Suprapubic skin (tissue), 4 donors: ENCODE measurements around the gene SLC12A6. TPM values are rescaled to one million over a fixed set of nuclear protein-coding genes. Genes with fewer than 3 reads are reported as not detected.
A peak's percentile ranks its signal among the peaks of the same experiment; 100 is the strongest.

Source experiments
- DNase-seq, 2 donors: peaks; one replicate each; pipeline ENCODE4 v3.0.0-alpha.2; 2019; ENCODE audit warnings: low spot score in 2 of 2
- H3K27ac ChIP-seq: fragments of 200-600 bp; sonication (generic); one replicate; pipeline ENCODE4 v1.5.1; 2019
- H3K27me3 ChIP-seq: fragments of 200-600 bp; sonication (generic); one replicate; pipeline ENCODE4 v1.5.1; 2019
- H3K36me3 ChIP-seq: fragments of 200-600 bp; sonication (generic); one replicate; pipeline ENCODE4 v1.5.1; 2019
- H3K4me1 ChIP-seq: fragments of 200-600 bp; sonication (generic); one replicate; pipeline ENCODE4 v1.5.1; 2019
- H3K4me3 ChIP-seq: fragments of 200-600 bp; sonication (generic); one replicate; pipeline ENCODE4 v1.5.1; 2019; ENCODE audit warnings: mild to moderate bottlenecking
- H3K9me3 ChIP-seq: fragments of 200-600 bp; sonication (generic); one replicate; pipeline ENCODE4 v1.5.1; 2019
- CTCF ChIP-seq, 2 donors: fragments of 200-600 bp in 1 of 2; fragments of 450-650 bp in 1 of 2; sonication (generic) in 1 of 2; IDR thresholded peaks; one replicate each; pipeline ENCODE4 v1.5.1; 2016 to 2019; ENCODE audit warnings: antibody characterized with exemption in 2 of 2, mild to moderate bottlenecking in 1 of 2, moderate library complexity in 1 of 2
- EP300 ChIP-seq: sonication (generic); formaldehyde crosslinking; IDR thresholded peaks from one replicate; pipeline ENCODE4 v1.6.1; 2017; ENCODE audit warnings: antibody characterized with exemption
- POLR2A ChIP-seq, 2 donors: fragments of 450-650 bp; IDR thresholded peaks; one replicate each; pipeline ENCODE4 v1.6.1; 2017; ENCODE audit warnings: antibody characterized with exemption in 2 of 2, mild to moderate bottlenecking in 2 of 2, moderate library complexity in 2 of 2
- POLR2AphosphoS5 ChIP-seq, 3 donors: sonication (generic); formaldehyde crosslinking; IDR thresholded peaks; one replicate each; pipeline ENCODE4 v1.6.1; 2017; ENCODE audit warnings: antibody characterized with exemption in 3 of 3
- WGBS: methylation state at CpG from one replicate; pipeline ENCODE4 v1.1.5; 2018; 5-methylcytosine and 5-hydroxymethylcytosine counted together
- total RNA-seq, 4 donors: library from RNA; depleted of rRNA; stranded (reverse); fragments of >200 nt; gene quantifications; one replicate each; pipeline ENCODE4 v1.1.0, GENCODE V29; 2016

Gene SLC12A6
- total RNA-seq, 4 donors from 2014 or later, result 18.3 to 78.9 (median 35.9) TPM

DNA sequence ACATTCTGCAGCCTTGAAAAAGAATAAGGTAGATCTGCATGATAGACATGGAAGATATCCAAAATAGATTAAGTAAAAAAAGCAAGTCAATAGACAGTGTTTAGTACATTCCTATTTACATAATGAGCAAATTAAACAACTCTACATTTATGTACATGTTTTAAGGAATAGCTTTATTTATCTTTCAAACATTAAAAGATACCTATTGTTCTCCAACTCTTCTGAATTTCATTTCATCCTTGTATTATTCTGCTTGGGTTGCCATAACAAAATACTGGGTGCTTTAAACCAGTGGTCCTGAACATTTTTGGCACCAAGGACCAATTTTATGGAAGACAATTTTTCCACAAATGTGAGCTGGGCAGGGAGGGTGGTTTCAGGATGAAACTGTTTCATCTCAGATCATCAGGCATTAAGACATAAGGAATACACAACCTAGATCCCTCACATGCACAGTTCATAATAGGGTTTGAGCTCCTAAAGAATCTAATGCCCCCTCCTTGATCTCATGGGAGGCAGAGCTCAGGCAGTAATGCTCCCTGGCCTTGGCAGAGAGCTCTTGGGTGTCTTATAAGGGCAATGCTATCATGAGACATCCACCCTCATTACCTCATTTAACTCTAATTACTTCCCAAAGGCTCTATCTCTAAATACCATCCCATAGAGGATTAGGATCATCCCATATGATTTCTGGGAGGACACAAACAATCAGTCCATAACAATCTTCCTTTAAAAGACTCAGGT, 120.9 kb downstream of the SLC12A6 start:
- Histone ChIP-seq H3K36me3 (no peaks in the 10 kb centered on the region), H3K9me3 (no peaks in the 10 kb centered on the region), H3K27ac (no peak overlapping the region), H3K4me3 (no peak overlapping the region), H3K4me1 (no peaks in the 10 kb centered on the region), H3K27me3 (no peaks in the 10 kb centered on the region)
- DNase-seq, result no peak
- TF ChIP-seq EP300 (no peak), CTCF (IDR thresholded peaks at IDR 0.05) (no peak), POLR2AphosphoS5 (IDR thresholded peaks at IDR 0.05) (no peak), POLR2A (IDR thresholded peaks at IDR 0.05) (no peak)

DNA sequence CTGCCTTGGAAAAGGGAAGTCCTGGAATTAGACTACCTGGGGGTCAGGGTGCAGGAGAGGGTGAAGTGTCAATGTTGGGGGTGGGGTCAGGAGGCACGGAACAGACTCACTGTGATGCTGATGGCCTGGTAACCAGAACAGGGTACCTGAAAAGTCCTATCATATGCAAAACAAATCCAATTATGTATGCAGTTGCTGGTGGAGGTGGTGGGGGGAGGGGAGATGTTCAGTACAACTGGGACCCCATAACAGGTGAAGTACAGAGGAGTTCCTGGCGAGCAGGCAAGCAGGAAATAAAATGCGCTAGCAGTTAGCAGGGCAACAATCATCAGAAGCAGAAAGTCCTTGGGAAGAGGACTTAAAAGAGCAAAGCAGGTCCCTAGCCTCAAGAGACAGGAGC, 123.4 kb downstream of the SLC12A6 start:
- no peak overlapping the region for H3K27ac ChIP-seq
- no peak for DNase-seq
- TF ChIP-seq POLR2AphosphoS5 (IDR thresholded peaks at IDR 0.05), result no peak
- H3K4me1 ChIP-seq, result peaks cover 6% of the 10 kb centered on the region
- H3K36me3 ChIP-seq, result no peaks in the 10 kb centered on the region
- no peak overlapping the region for H3K4me3 ChIP-seq
- WGBS, result 61% methylated on average over 3 of the region's 3 CpGs
- no peaks in the 10 kb centered on the region for H3K27me3 ChIP-seq
- no peaks in the 10 kb centered on the region for H3K9me3 ChIP-seq

DNA sequence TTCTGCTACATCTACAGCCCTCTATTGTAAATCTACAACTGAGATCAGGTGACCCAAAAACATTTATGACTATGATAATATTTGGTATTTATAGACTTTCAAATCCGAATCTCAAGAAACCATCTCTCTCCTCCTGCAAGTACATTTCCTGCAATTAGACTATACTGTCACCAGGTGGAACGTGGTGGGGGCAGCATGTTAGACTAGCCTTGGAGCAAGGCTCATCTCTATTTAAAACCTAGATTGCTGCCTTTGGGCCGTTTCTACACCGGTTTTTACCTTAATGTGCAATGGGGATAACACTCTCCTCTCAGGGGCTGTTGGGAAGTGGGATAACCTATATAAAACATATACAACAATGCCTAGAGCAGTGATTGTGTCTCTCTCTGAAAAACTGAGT, 123.9 kb downstream of the SLC12A6 start:
- H3K36me3 ChIP-seq, result no peaks in the 10 kb centered on the region
- DNase-seq, result no peak
- no peaks in the 10 kb centered on the region for H3K9me3 ChIP-seq
- no peak overlapping the region for H3K4me3 ChIP-seq
- WGBS, result 32% methylated on average over 4 of the region's 4 CpGs
- TF ChIP-seq POLR2A (IDR thresholded peaks at IDR 0.05), result no peak
- TF ChIP-seq CTCF (IDR thresholded peaks at IDR 0.05), result no peak
- TF ChIP-seq EP300, result no peak
- no peak for TF ChIP-seq POLR2AphosphoS5 (IDR thresholded peaks at IDR 0.05)
- no peak overlapping the region for H3K27ac ChIP-seq
- peaks cover 10% of the 10 kb centered on the region for H3K4me1 ChIP-seq
- no peaks in the 10 kb centered on the region for H3K27me3 ChIP-seq

DNA sequence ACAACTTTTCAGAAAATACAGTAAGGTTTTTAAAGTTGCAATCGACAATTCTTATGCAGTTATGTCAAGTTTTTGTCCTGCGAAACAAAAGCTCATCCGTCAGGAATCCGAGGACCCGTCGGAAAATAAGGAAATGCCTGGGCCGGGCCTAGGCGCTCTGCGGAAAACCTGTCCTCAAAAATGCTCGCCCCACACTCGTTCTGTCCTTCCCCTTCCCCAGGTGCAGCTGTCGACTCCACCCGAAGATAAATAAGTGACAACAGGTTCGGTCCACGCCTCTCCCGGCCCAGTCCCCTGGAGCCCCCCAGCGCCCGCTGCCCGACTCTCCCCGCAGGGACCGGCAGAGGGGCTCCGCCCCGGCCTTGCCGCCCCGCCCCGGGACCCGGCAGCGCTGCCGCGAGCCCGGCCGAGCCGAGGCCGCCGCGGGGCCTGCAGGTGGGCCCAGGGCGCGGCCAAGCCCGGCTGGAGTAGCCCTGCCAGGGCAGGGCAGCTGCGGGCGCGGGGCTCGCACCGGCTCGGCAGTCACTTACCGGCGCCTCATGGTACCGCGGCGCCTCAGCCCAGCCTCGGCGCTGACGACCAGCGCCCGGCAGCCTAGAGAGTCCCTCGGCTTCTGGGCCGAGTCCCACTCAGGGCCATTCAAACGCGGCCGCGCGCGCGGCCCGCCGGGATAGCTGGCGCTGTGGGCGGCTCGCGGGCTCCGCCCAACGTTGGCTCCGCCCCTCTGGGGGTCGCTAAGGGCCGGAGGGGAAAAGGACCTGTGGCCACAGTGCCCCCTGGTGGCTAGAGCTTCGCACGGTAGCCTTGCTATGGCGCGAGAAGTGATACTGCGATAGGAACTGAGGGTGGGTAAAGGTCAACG, 127.9 kb downstream of the SLC12A6 start, which contains the start of gene KATNBL1:
KATNBL1 (minus strand) TSS at position 676 of the 862 bp plus-strand sequence. CDS start 46,420 bp downstream, outside the sequence.
- no peaks in the 10 kb centered on the region for H3K27me3 ChIP-seq
- WGBS, result under 1% methylated on average over 48 of the region's 81 CpGs

GRCh38 chr15:34206011-34206410, 131.6 kb downstream of the SLC12A6 start:
- peaks cover 5% of the 10 kb centered on the region for H3K36me3 ChIP-seq

More for the DNA sequence above, 127.9 kb downstream of the SLC12A6 start, which contains the start of gene KATNBL1:
- Histone ChIP-seq H3K4me3 (peak within 1 kb of the TSS; percentile 65), H3K27ac (peak within 1 kb of the TSS; percentile 90), H3K4me1 (peaks cover 19% of the 10 kb centered on the region), H3K9me3 (no peaks in the 10 kb centered on the region), H3K36me3 (peaks cover 5% of the 10 kb centered on the region)
- no peak for TF ChIP-seq EP300
- peak; percentile 84 to 90 for TF ChIP-seq CTCF (IDR thresholded peaks at IDR 0.05)
- TF ChIP-seq POLR2A (IDR thresholded peaks at IDR 0.05), result peak; percentile 21 to 78
- TF ChIP-seq POLR2AphosphoS5 (IDR thresholded peaks at IDR 0.05), result peak in 1 of 3 donors; percentile 41
- peak; percentile 97 for DNase-seq

More at GRCh38 chr15:34206011-34206410, 131.6 kb downstream of the SLC12A6 start:
- Histone ChIP-seq H3K4me3 (no peak overlapping the region), H3K27ac (no peak overlapping the region), H3K4me1 (peaks cover 19% of the 10 kb centered on the region), H3K27me3 (no peaks in the 10 kb centered on the region), H3K9me3 (no peaks in the 10 kb centered on the region)
- DNase-seq, result no peak
- TF ChIP-seq POLR2AphosphoS5 (IDR thresholded peaks at IDR 0.05) (no peak), CTCF (IDR thresholded peaks at IDR 0.05) (no peak), EP300 (no peak), POLR2A (IDR thresholded peaks at IDR 0.05) (no peak)
- WGBS, result 90% methylated on average over 4 of the region's 4 CpGs
